Endothelial cell (in vitro differentiated cells): ENCODE measurements around the gene RING1. TPM values are rescaled to one million over a fixed set of nuclear protein-coding genes. Genes with fewer than 3 reads are reported as not detected.

Source experiments
- DNase-seq: peaks from one replicate; pipeline ENCODE4 v3.0.0; 2021; ENCODE audit warnings: low spot score
- H3K27ac Mint-ChIP-seq: one replicate; pipeline ENCODE4 v1.8.0; 2021; ENCODE audit warnings: mixed read lengths, inconsistent platforms; ENCODE audit not compliant: unreplicated experiment
- H3K27me3 Mint-ChIP-seq: one replicate; pipeline ENCODE4 v1.8.0; 2021; ENCODE audit warnings: mild to moderate bottlenecking, moderate library complexity, mixed read lengths, inconsistent platforms; ENCODE audit not compliant: unreplicated experiment
- H3K36me3 Mint-ChIP-seq: one replicate; pipeline ENCODE4 v1.8.0; 2021; ENCODE audit warnings: mild to moderate bottlenecking, low read depth, mixed read lengths, inconsistent platforms; ENCODE audit not compliant: unreplicated experiment
- H3K4me1 Mint-ChIP-seq: one replicate; pipeline ENCODE4 v1.8.0; 2021; ENCODE audit warnings: mild to moderate bottlenecking, mixed read lengths, inconsistent platforms; ENCODE audit not compliant: unreplicated experiment
- H3K4me3 Mint-ChIP-seq: one replicate; pipeline ENCODE4 v1.8.0; 2021; ENCODE audit warnings: mild to moderate bottlenecking, mixed read lengths, inconsistent platforms; ENCODE audit not compliant: unreplicated experiment
- H3K9me3 Mint-ChIP-seq: one replicate; pipeline ENCODE4 v1.8.0; 2021; ENCODE audit warnings: mixed read lengths, inconsistent platforms; ENCODE audit not compliant: unreplicated experiment
- CTCF ChIP-seq: fragments of 200-600 bp; sonication (generic); IDR thresholded peaks from one replicate; pipeline ENCODE4 v1.5.0; 2021; ENCODE audit warnings: antibody characterized with exemption; ENCODE audit not compliant: unreplicated experiment
- total RNA-seq: library from RNA; stranded (reverse); fragmentation: NEBNext Ultra II Directional; extraction: Animal tissue kit (Norgen Biotek cat#: 25700); gene quantifications from one replicate; pipeline ENCODE4 v1.2.1, GENCODE V29; 2021; ENCODE audit not compliant: unreplicated experiment

RING1 gene
- total RNA-seq, 1 donor from 2014 or later: 19.6 TPM

- TF ChIP-seq CTCF: no peak
- peak overlapping the region; percentile 38 for H3K4me3 Mint-ChIP-seq
- no peak for DNase-seq
- no peak overlapping the region for H3K27ac Mint-ChIP-seq
- no peaks in the 10 kb centered on the region for H3K9me3 Mint-ChIP-seq
- H3K4me1 Mint-ChIP-seq: peaks cover under 1% of the 10 kb centered on the region
- peaks cover 5% of the 10 kb centered on the region for H3K27me3 Mint-ChIP-seq
- no peaks in the 10 kb centered on the region for H3K36me3 Mint-ChIP-seq
Measured at GRCh38 chr6:33235221-33235634, 26.9 kb downstream of the RING1 start.

DNA sequence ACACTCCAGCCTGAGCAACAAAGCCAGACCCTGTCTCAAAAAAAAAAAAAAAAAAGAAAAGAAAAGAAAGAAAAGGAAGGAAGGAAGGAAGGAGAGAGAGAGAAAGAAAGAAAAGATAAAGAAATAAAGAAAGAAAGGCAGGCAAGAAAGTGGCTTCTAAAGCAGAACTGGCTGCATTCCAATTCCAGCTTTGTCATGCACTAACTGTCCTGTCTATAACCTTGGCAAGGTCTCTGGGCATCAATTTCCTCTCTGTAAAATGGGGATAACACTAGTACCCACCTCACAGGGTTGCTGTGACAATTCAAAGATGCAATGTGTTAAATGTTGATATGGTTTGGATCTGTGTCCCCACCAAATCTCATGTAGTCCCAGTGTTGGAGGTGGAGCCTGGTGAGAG, 28.0 kb downstream of the RING1 start:
- TF ChIP-seq CTCF: no peak
- H3K27ac Mint-ChIP-seq: no peak overlapping the region
- no peak overlapping the region for H3K4me3 Mint-ChIP-seq
- DNase-seq: no peak
- peaks cover 4% of the 10 kb centered on the region for H3K4me1 Mint-ChIP-seq
- no peaks in the 10 kb centered on the region for H3K36me3 Mint-ChIP-seq
- peaks cover 8% of the 10 kb centered on the region for H3K27me3 Mint-ChIP-seq
- no peaks in the 10 kb centered on the region for H3K9me3 Mint-ChIP-seq

- no peak for DNase-seq
- Mint-ChIP-seq H3K9me3 (no peaks in the 10 kb centered on the region), H3K36me3 (no peaks in the 10 kb centered on the region), H3K27me3 (peaks cover 8% of the 10 kb centered on the region), H3K27ac (no peak overlapping the region), H3K4me3 (no peak overlapping the region), H3K4me1 (peaks cover 4% of the 10 kb centered on the region)
- TF ChIP-seq CTCF: no peak
Measured at GRCh38 chr6:33236852-33237251, 28.6 kb downstream of the RING1 start.

DNA sequence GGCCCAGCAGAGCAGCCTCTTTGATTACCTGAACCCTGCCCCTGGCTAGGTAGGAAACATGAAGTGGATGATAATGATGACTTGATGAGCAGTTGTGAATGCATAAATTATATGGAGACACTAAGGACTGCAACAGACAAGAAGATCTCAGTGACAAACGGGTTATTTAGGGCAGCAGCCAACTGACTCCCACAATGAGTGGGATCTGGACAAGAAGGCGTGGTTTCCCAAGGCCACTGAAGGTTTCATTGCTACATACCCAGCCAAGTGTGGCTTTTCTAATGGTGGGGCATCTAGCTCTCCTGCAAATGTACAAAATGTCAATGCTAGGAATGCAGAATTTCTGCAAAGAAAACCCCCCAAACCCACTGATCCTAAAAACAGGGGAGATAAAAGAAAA, 29.4 kb downstream of the RING1 start:
- no peak overlapping the region for H3K4me3 Mint-ChIP-seq
- no peaks in the 10 kb centered on the region for H3K9me3 Mint-ChIP-seq
- peaks cover 4% of the 10 kb centered on the region for H3K4me1 Mint-ChIP-seq
- no peak overlapping the region for H3K27ac Mint-ChIP-seq
- no peak for DNase-seq
- H3K27me3 Mint-ChIP-seq: peaks cover 8% of the 10 kb centered on the region
- no peaks in the 10 kb centered on the region for H3K36me3 Mint-ChIP-seq
- no peak for TF ChIP-seq CTCF

- no peak for TF ChIP-seq CTCF
- Mint-ChIP-seq H3K4me1 (peaks cover 4% of the 10 kb centered on the region), H3K36me3 (no peaks in the 10 kb centered on the region), H3K9me3 (no peaks in the 10 kb centered on the region), H3K27me3 (peaks cover 5% of the 10 kb centered on the region), H3K4me3 (no peak overlapping the region), H3K27ac (no peak overlapping the region)
- no peak for DNase-seq
Measured at GRCh38 chr6:33241968-33242367, 33.7 kb downstream of the RING1 start.
